HG03139 (cell line): ENCODE measurements around the gene OSBP2.
"Not testable (repeated sequence)": the region's sequence is repeated elsewhere in the genome, so short reads cannot be mapped to it uniquely, and the experiment has no call there.

ENCODE experiments used
- ATAC-seq: cut with Tn5 transposase; IDR thresholded peaks from one replicate; pipeline ENCODE4 v1.9.1; 2021; ENCODE audit not compliant: unreplicated experiment

OSBP2 gene

GRCh38 chr22:30754521-30754920 lies 59.8 kb downstream of the OSBP2 start:
- no peak for ATAC-seq

GRCh38 chr22:30754971-30755758 lies 60.5 kb downstream of the OSBP2 start:
- no peak for ATAC-seq

GRCh38 chr22:30755759-30756124 lies 61.1 kb downstream of the OSBP2 start:
- ATAC-seq = no peak

GRCh38 chr22:30763815-30764673 lies 69.4 kb downstream of the OSBP2 start:
- no peak for ATAC-seq

GRCh38 chr22:30767661-30768060 lies 73.0 kb downstream of the OSBP2 start:
- ATAC-seq = no peak

GRCh38 chr22:30770716-30771115 lies 76.0 kb downstream of the OSBP2 start:
- ATAC-seq = no peak

- no peak for ATAC-seq
Observed at GRCh38 chr22:30773919-30774318, 79.2 kb downstream of the OSBP2 start.

GRCh38 chr22:30774566-30774965 lies 79.9 kb downstream of the OSBP2 start:
- ATAC-seq = no peak

- no peak for ATAC-seq
Observed at GRCh38 chr22:30776476-30776875, 81.8 kb downstream of the OSBP2 start.

- ATAC-seq = not testable (repeated sequence)
Observed at GRCh38 chr22:30777146-30777545, 82.5 kb downstream of the OSBP2 start.

GRCh38 chr22:30777587-30777986 lies 82.9 kb downstream of the OSBP2 start:
- ATAC-seq = no peak

GRCh38 chr22:30778261-30778660 lies 83.6 kb downstream of the OSBP2 start:
- ATAC-seq = no peak

GRCh38 chr22:30780026-30780425 lies 85.4 kb downstream of the OSBP2 start:
- ATAC-seq = no peak

GRCh38 chr22:30781271-30781875 lies 86.7 kb downstream of the OSBP2 start:
- no peak for ATAC-seq

GRCh38 chr22:30782613-30783012 lies 87.9 kb downstream of the OSBP2 start:
- no peak for ATAC-seq

- no peak for ATAC-seq
Observed at GRCh38 chr22:30783021-30783420, 88.3 kb downstream of the OSBP2 start.

- no peak for ATAC-seq
Observed at GRCh38 chr22:30785527-30785926, 90.9 kb downstream of the OSBP2 start.

- ATAC-seq = no peak
Observed at GRCh38 chr22:30790366-30790765, 95.7 kb downstream of the OSBP2 start.

GRCh38 chr22:30792456-30792855 lies 97.8 kb downstream of the OSBP2 start:
- no peak for ATAC-seq

GRCh38 chr22:30795118-30795517 lies 100.4 kb downstream of the OSBP2 start:
- no peak for ATAC-seq

- ATAC-seq = no peak
Observed at GRCh38 chr22:30801695-30802094, 107.0 kb downstream of the OSBP2 start.
